ENCODE results near the gene AHNAK. TPM values are rescaled to one million over a fixed set of nuclear protein-coding genes. Genes with fewer than 3 reads are reported as not detected.

AHNAK gene
- total and polyA plus RNA-seq, 2 of the 8 experiments (the other 6 are each of a cell fraction or from before 2014, with no cell fraction given) = 2.0 to 5.8 TPM

- TF ChIP-seq NANOG (IDR thresholded peaks at IDR 0.05; ENCODE audit: insufficient read depth, low read depth, low read length, poor library complexity, severe bottlenecking) = peak; percentile 48
- peak; percentile 79; the same call in 1 of the 2 replicates for TF ChIP-seq KDM5A (IDR thresholded peaks at IDR 0.05; ENCODE audit: low read length)
- no peak for TF ChIP-seq SIRT6 (IDR thresholded peaks at IDR 0.05; ENCODE audit: low read length)
- no peak for TF ChIP-seq CBX5 (IDR thresholded peaks at IDR 0.05; ENCODE audit: low read depth, low read length)
- peak; percentile 97 for TF ChIP-seq TAF1 (IDR thresholded peaks at IDR 0.05; ENCODE audit: low read depth, low read length)
- peak; percentile 49; the same call in 1 of the 2 replicates for TF ChIP-seq SRF (IDR thresholded peaks at IDR 0.05; ENCODE audit: low read depth, low read length)
- no peak for TF ChIP-seq BCL11A (IDR thresholded peaks at IDR 0.05; ENCODE audit: low read depth in 2 of 2, low read length in 2 of 2)
- TF ChIP-seq TEAD4 (IDR thresholded peaks at IDR 0.05; ENCODE audit: low read depth, low read length) = 0 out of 2 replicates have a peak, but pooled peaks have one; percentile 3
- peak; percentile 42 for TF ChIP-seq PHF8 (conservative IDR thresholded peaks at IDR 0.05; ENCODE audit: low read depth, low read length)
- peak; percentile 92 to 97 for TF ChIP-seq SIN3A (conservative IDR thresholded peaks at IDR 0.05 in 1 of 2, IDR thresholded peaks at IDR 0.05 in 1 of 2; ENCODE audit: low read depth in 1 of 2, low read length in 2 of 2)
- TF ChIP-seq EZH2 (IDR thresholded peaks at IDR 0.05; ENCODE audit: low read depth, low read length, severe bottlenecking) = no peak
- peak; percentile 99 for TF ChIP-seq GABPA (IDR thresholded peaks at IDR 0.05; ENCODE audit: borderline replicate concordance, insufficient read depth, low read length)
- peak; percentile 59; the same call in 1 of the 2 replicates for TF ChIP-seq CHD2 (IDR thresholded peaks at IDR 0.05; ENCODE audit: low read length)
- TF ChIP-seq ATF2 (IDR thresholded peaks at IDR 0.05; ENCODE audit: low read length) = peak; percentile 95
- peak; percentile 80 for TF ChIP-seq GTF2F1 (IDR thresholded peaks at IDR 0.05; ENCODE audit: borderline replicate concordance, low read depth, low read length)
- peak; percentile 62; the same call in 1 of the 2 replicates for TF ChIP-seq POU5F1 (IDR thresholded peaks at IDR 0.05; ENCODE audit: low read depth, low read length)
- TF ChIP-seq BACH1 (IDR thresholded peaks at IDR 0.05; ENCODE audit: low read length) = 0 out of 2 replicates have a peak, but pooled peaks have one; percentile 40
- TF ChIP-seq RNF2 (IDR thresholded peaks at IDR 0.05; ENCODE audit: borderline replicate concordance, low read depth, low read length, missing control alignments, poor library complexity, severe bottlenecking) = no peak
- peak; percentile 44; the same call in 1 of the 2 replicates for TF ChIP-seq SIX5 (IDR thresholded peaks at IDR 0.05; ENCODE audit: low read depth, low read length)
- TF ChIP-seq CREB1 (IDR thresholded peaks at IDR 0.05) = peak; percentile 96
- no peak for TF ChIP-seq HDAC6 (IDR thresholded peaks at IDR 0.05; ENCODE audit: low read depth, low read length)
- TF ChIP-seq KDM1A (IDR thresholded peaks at IDR 0.05; ENCODE audit: borderline replicate concordance, low read length) = no peak
Measured at GRCh38 chr11:62591448-62592145, 45.0 kb upstream of the AHNAK start, which contains the start of gene TUT1 (continued).
